GM12878 (cell line): ENCODE data around the gene TNP2. TPM values are rescaled to one million over a fixed set of nuclear protein-coding genes. Genes with fewer than 3 reads are reported as not detected.

ENCODE experiments used
- ATAC-seq: fragments of 200-7000 bp; cut with Tn5 transposase; 3 replicates; pipeline ENCODE4 v1.9.1; 2020; ENCODE audit warnings: mild to moderate bottlenecking, moderate library complexity
- BruUV-seq: library from RNA; stranded (reverse); fragments of 400-500 nt; replicated peaks from 2 replicates; lab custom pipeline; 2021; lab: Mats Ljungman, UMichigan
- CTCF ChIA-PET: fragments of 300-600 bp; sonication (Branson Sonifier 250); formaldehyde crosslinking; extraction: SDS; loops from one replicate; lab custom pipeline; 2021; ENCODE audit warnings: inconsistent platforms; lab: Yijun Ruan, JAX
- POLR2A ChIA-PET: fragments of 350-600 bp; formaldehyde crosslinking; extraction: SDS; loops from one replicate; lab custom pipeline; 2021; ENCODE audit warnings: inconsistent platforms; lab: Charles Lee
- RAD21 ChIA-PET: fragments of 300-600 bp; sonication (Branson Sonifier 250); formaldehyde crosslinking; loops from one replicate; lab custom pipeline; 2023; ENCODE audit warnings: antibody characterized with exemption; ENCODE audit not compliant: unreplicated experiment; lab: Charles Lee
- SMC1A ChIA-PET: fragments of 300-600 bp; sonication (Branson Sonifier 250); formaldehyde crosslinking; loops from one replicate; lab custom pipeline; 2023; ENCODE audit not compliant: unreplicated experiment, uncharacterized antibody; lab: Charles Lee
- DNase-seq: peaks from one replicate; pipeline ENCODE4 v3.0.0-alpha.2; 2011; ENCODE audit warnings: low read depth, low spot score
- FAIRE-seq: peaks from 3 replicates; lab custom pipeline; 2011; peaks lifted over from hg19 to GRCh38; lab: Jason Lieb, UNC
- H2AFZ ChIP-seq: 2 replicates; pipeline ENCODE4 v1.6.0; 2011; ENCODE audit warnings: low read depth, low read length, control low read depth; ENCODE audit not compliant: control insufficient read depth
- H3K27ac ChIP-seq: 2 replicates; pipeline ENCODE4 v1.5.1; 2011; ENCODE audit warnings: control low read depth; ENCODE audit not compliant: control insufficient read depth, insufficient read depth
- H3K27me3 ChIP-seq, 2 experiments: replicated peaks in 1 of 2; 2 replicates each; pipeline versions ENCODE4 v1.6.0 to v1.6.1; 2011; ENCODE audit warnings: low read length in 1 of 2; ENCODE audit not compliant: control insufficient read depth in 2 of 2, insufficient read depth in 2 of 2
- H3K36me3 ChIP-seq, 2 experiments: 2 replicates each; pipeline ENCODE4 v1.5.1; 2011; ENCODE audit warnings: low read length in 1 of 2; ENCODE audit not compliant: control insufficient read depth in 2 of 2, insufficient read depth in 2 of 2
- H3K4me1 ChIP-seq: 2 replicates; pipeline ENCODE4 v1.6.1; 2011; ENCODE audit warnings: mild to moderate bottlenecking, low read length, moderate library complexity, mixed read lengths; ENCODE audit not compliant: control insufficient read depth, insufficient read depth
- H3K4me2 ChIP-seq: 2 replicates; pipeline ENCODE4 v1.6.0; 2011; ENCODE audit warnings: control low read depth; ENCODE audit not compliant: control insufficient read depth, insufficient read depth
- H3K4me3 ChIP-seq: fragments of 200-600 bp; sonication (generic); 2 replicates; pipeline ENCODE4 v1.5.1; 2016
- H3K79me2 ChIP-seq: 2 replicates; pipeline ENCODE4 v1.6.0; 2011; ENCODE audit warnings: low read length; ENCODE audit not compliant: control insufficient read depth, insufficient read depth
- H3K9ac ChIP-seq: 2 replicates; pipeline ENCODE4 v1.8.0; 2011; ENCODE audit warnings: low read length, control low read depth, mixed read lengths; ENCODE audit not compliant: control insufficient read depth, insufficient read depth
- H3K9me3 ChIP-seq: replicated peaks from 3 replicates; pipeline ENCODE4 v1.5.1; 2011; ENCODE audit warnings: mild to moderate bottlenecking, low read length; ENCODE audit not compliant: control insufficient read depth, insufficient read depth
- H4K20me1 ChIP-seq: 2 replicates; pipeline ENCODE4 v1.6.0; 2011; ENCODE audit not compliant: control insufficient read depth, insufficient read depth
- BHLHE40 ChIP-seq, 2 experiments: fragments of 450-650 bp in 1 of 2; IDR thresholded peaks; 2 replicates each; pipeline ENCODE4 v1.6.1; 2011 to 2017; ENCODE audit warnings: low read depth in 2 of 2, borderline replicate concordance in 1 of 2, improper control_type of control experiment in 1 of 2, low read length in 1 of 2, mild to moderate bottlenecking in 1 of 2
- DPF2 ChIP-seq: fragments of 450-650 bp; IDR thresholded peaks from 2 replicates; pipeline ENCODE4 v1.6.1; 2017; ENCODE audit warnings: mild to moderate bottlenecking
- FOXM1 ChIP-seq: IDR thresholded peaks from 2 replicates; pipeline ENCODE4 v1.6.1; 2012; ENCODE audit warnings: low read depth, mild to moderate bottlenecking, inconsistent platforms, low read length, moderate library complexity
- GATAD2B ChIP-seq: fragments of 450-650 bp; conservative IDR thresholded peaks from 2 replicates; pipeline ENCODE4 v1.6.1; 2017; ENCODE audit warnings: low read depth, mild to moderate bottlenecking, moderate library complexity
- HDGF ChIP-seq: fragments of 450-650 bp; IDR thresholded peaks from 2 replicates; pipeline ENCODE4 v1.6.1; 2016; ENCODE audit warnings: antibody characterized with exemption
- KDM1A ChIP-seq: fragments of 200-600 bp; sonication (generic); IDR thresholded peaks from 2 replicates; pipeline ENCODE4 v1.6.1; 2016; ENCODE audit warnings: borderline replicate concordance
- KLF5 ChIP-seq: fragments of 450-650 bp; IDR thresholded peaks from 2 replicates; pipeline ENCODE4 v1.6.1; 2014; ENCODE audit warnings: mild to moderate bottlenecking; ENCODE audit not compliant: partially characterized antibody
- NFYB ChIP-seq: IDR thresholded peaks from 2 replicates; pipeline ENCODE4 v1.6.1; 2011; ENCODE audit warnings: low read depth, mild to moderate bottlenecking, low read length, improper control_type of control experiment, moderate library complexity; ENCODE audit not compliant: insufficient read depth
- PAX8 ChIP-seq: fragments of 450-650 bp; IDR thresholded peaks from 2 replicates; pipeline ENCODE4 v1.6.1; 2017; ENCODE audit warnings: mild to moderate bottlenecking, moderate library complexity
- PML ChIP-seq: IDR thresholded peaks from 2 replicates; pipeline ENCODE4 v1.6.1; 2012; ENCODE audit warnings: low read length, inconsistent platforms
- POLR2AphosphoS2 ChIP-seq: IDR thresholded peaks from 2 replicates; pipeline ENCODE4 v1.6.1; 2011; ENCODE audit warnings: low read depth, mild to moderate bottlenecking, low read length, improper control_type of control experiment, moderate library complexity
- POLR2AphosphoS5 ChIP-seq: IDR thresholded peaks from 2 replicates; pipeline ENCODE4 v1.6.1; 2011; ENCODE audit warnings: mild to moderate bottlenecking, low read length, inconsistent platforms
- SIX5 ChIP-seq: IDR thresholded peaks from 2 replicates; pipeline ENCODE4 v1.6.1; 2011; ENCODE audit warnings: mild to moderate bottlenecking, low read depth, low read length, moderate library complexity; ENCODE audit not compliant: severe bottlenecking
- SMAD1 ChIP-seq: fragments of 450-650 bp; IDR thresholded peaks from 2 replicates; pipeline ENCODE4 v1.6.1; 2018; ENCODE audit warnings: mild to moderate bottlenecking, low read depth; ENCODE audit not compliant: partially characterized antibody
- SMARCA5 ChIP-seq: fragments of 450-650 bp; IDR thresholded peaks from 2 replicates; pipeline ENCODE4 v1.6.1; 2017; ENCODE audit warnings: mild to moderate bottlenecking
- SPI1 ChIP-seq: IDR thresholded peaks from 2 replicates; pipeline ENCODE4 v1.6.1; 2011; ENCODE audit warnings: low read depth, mild to moderate bottlenecking, low read length, moderate library complexity, borderline replicate concordance; ENCODE audit not compliant: insufficient read depth
- YBX1 ChIP-seq: fragments of 450-650 bp; IDR thresholded peaks from 2 replicates; pipeline ENCODE4 v1.6.1; 2016; ENCODE audit warnings: antibody characterized with exemption
- ZBED1 ChIP-seq: IDR thresholded peaks from 2 replicates; pipeline ENCODE4 v1.6.1; 2016; ENCODE audit warnings: borderline replicate concordance
- ZBTB33 ChIP-seq: fragments of 450-650 bp; IDR thresholded peaks from 2 replicates; pipeline ENCODE4 v1.6.1; 2017; ENCODE audit warnings: mild to moderate bottlenecking
- ZSCAN29 ChIP-seq: fragments of 450-650 bp; IDR thresholded peaks from 2 replicates; pipeline ENCODE4 v1.6.1; 2017; ENCODE audit warnings: mild to moderate bottlenecking, moderate library complexity
- WGBS: methylation state at CpG from one replicate; pipeline ENCODE4 v1.1.6; 2016; ENCODE audit warnings: low lambda C conversion rate; ENCODE audit not compliant: insufficient replicate concordance, insufficient coverage; ENCODE audit errors: missing lambda C conversion rate; 5-methylcytosine and 5-hydroxymethylcytosine counted together
- in situ Hi-C: fragments of 300-500 bp; cut with MboI; formaldehyde crosslinking; loops from 9 replicates; pipeline ENCODE4 v1.14.3; 2018; ENCODE audit warnings: mixed read lengths
- intact Hi-C: fragments of 100-400 bp; cut with micrococcal nuclease; formaldehyde crosslinking; loops from one replicate; pipeline ENCODE4 v1.14.2; 2022; ENCODE audit not compliant: unreplicated experiment
- polyA plus RNA-seq, 11 experiments: library from polyadenylated mRNA; depleted of rRNA in 4 of 11; unstranded in 6 of 11; stranded (reverse) in 5 of 11; fragments of >200 nt; fragmentation: Nextera tagmentation in 4 of 11; fragmentation: Illumina TruSeq in 1 of 11; extraction: Ambion mirVana in 4 of 11; extraction: Trizol in 1 of 11; gene quantifications; 1 replicate in 1 of 11; 2 replicates in 10 of 11; pipeline versions ENCODE4 v1.2.1 to v1.2.3, GENCODE V29; 2011 to 2016; ENCODE audit warnings: inconsistent platforms in 2 of 11, missing spikeins in 2 of 11, low read depth in 1 of 11
- total RNA-seq, 4 experiments: library from RNA; depleted of rRNA in 3 of 4; stranded (reverse); fragments of >200 nt in 3 of 4; fragmentation: Illumina TruSeq in 1 of 4; extraction: Trizol in 1 of 4; gene quantifications; 2 replicates each; pipeline versions ENCODE4 v1.2.1 to v1.2.3, GENCODE V29; 2013 to 2021

The TNP2 gene
- total and polyA plus RNA-seq, 10 of the 15 experiments (the other 5 are each of a cell fraction or from before 2014, with no cell fraction given) = not detected

GRCh38 chr16:11251525-11252481 lies 17.3 kb downstream of the TNP2 start (continued):
- TF ChIP-seq SIX5 (no peak), BHLHE40 (IDR thresholded peaks at IDR 0.05; ENCODE audit: borderline replicate concordance in 1 of 2, low read depth in 2 of 2, low read length in 1 of 2) (peak; percentile 56 to 61; a peak in 3 of 4 replicates), ZBED1 (0 out of 2 replicates have a peak, but pooled peaks have one; percentile 21), KDM1A (no peak), HDGF (peak; percentile 86), DPF2 (peak; percentile 71), NFYB (no peak)
- TF ChIP-seq, all 136 proteins: peak for 49

- RAD21 ChIA-PET = interaction anchor here (0.6 to 11.8 kb wide), 16 partner anchors 15 to 297 kb away, joined by 3 to 243 read pairs (median 5); no protein-coding TSS in a partner anchor
- no peak overlapping the region for H3K27ac ChIP-seq
- DNase-seq (no peak), ATAC-seq (no peak), FAIRE-seq (no peak)
- H4K20me1 ChIP-seq = no peaks in the 10 kb centered on the region
- intact Hi-C loops (no loop called here), in situ Hi-C loops (loop anchor here (5.0 kb wide), 1 partner anchor 284 kb away; no protein-coding TSS in a partner anchor)
- peaks cover 35% of the 10 kb centered on the region for H3K79me2 ChIP-seq
- whole genome bisulfite sequencing = 93% methylated on average over 10 of the region's 10 CpGs
- no TSS peak for BruUV-seq
- H3K4me2 ChIP-seq = no peak overlapping the region
- CTCF ChIA-PET = interaction anchor here (0.8 to 1.8 kb wide), 6 partner anchors 18 to 286 kb away, joined by 3 to 12 read pairs (median 4); no protein-coding TSS in a partner anchor
- no peaks in the 10 kb centered on the region; the same call in 2 of the 3 replicates for H3K9me3 ChIP-seq
- H3K9ac ChIP-seq = no peak overlapping the region
- H3K4me1 ChIP-seq = peaks cover 23% of the 10 kb centered on the region
- POLR2A ChIA-PET = interaction anchor here (0.6 to 6.6 kb wide), 14 partner anchors 10 to 319 kb away, joined by 3 to 53 read pairs (median 4); no protein-coding TSS in a partner anchor
- no peak overlapping the region for H2AFZ ChIP-seq
- H3K36me3 ChIP-seq = peaks cover 0 to 3% of the 10 kb centered on the region in 2 experiments; a peak in 1 of 4 replicates
- no peaks in the 10 kb centered on the region for H3K27me3 ChIP-seq
- no peak overlapping the region for H3K4me3 ChIP-seq
- SMC1A ChIA-PET = interaction anchor here (0.7 to 8.8 kb wide), 9 partner anchors 18 to 271 kb away, joined by 3 to 72 read pairs (median 8); no protein-coding TSS in a partner anchor
- no peak for TF ChIP-seq SMARCA5
- 0 out of 2 replicates have a peak, but pooled peaks have one; percentile 48 for TF ChIP-seq POLR2AphosphoS5
- 0 out of 2 replicates have a peak, but pooled peaks have one; percentile 28 for TF ChIP-seq YBX1
- no peak for TF ChIP-seq SPI1
- TF ChIP-seq KLF5 = no peak
- TF ChIP-seq GATAD2B = no peak
- no peak for TF ChIP-seq PAX8
- no peak for TF ChIP-seq ZSCAN29
- TF ChIP-seq PML = no peak
- peak; percentile 89; the same call in 1 of the 2 replicates for TF ChIP-seq POLR2AphosphoS2
- no peak for TF ChIP-seq FOXM1
- peak; percentile 88 for TF ChIP-seq ZBTB33
- peak; percentile 3 for TF ChIP-seq SMAD1
Observed at GRCh38 chr16:11250786-11251524, 18.2 kb downstream of the TNP2 start.
